ENCODE measurements around the gene ERBB4. TPM values are rescaled to one million over a fixed set of nuclear protein-coding genes. Genes with fewer than 3 reads are reported as not detected.

The ERBB4 gene
- total RNA-seq, 1 donor from 2014 or later: 8.3 TPM

- no peaks in the 10 kb centered on the region for H3K9me3 ChIP-seq (replicated peaks)
- H3K4me3 ChIP-seq: no peak overlapping the region
- H3K4me1 ChIP-seq: no peaks in the 10 kb centered on the region
- no peak for DNase-seq
- no peak overlapping the region for H3K27ac ChIP-seq (replicated peaks)
- TF ChIP-seq, protein P1, sequence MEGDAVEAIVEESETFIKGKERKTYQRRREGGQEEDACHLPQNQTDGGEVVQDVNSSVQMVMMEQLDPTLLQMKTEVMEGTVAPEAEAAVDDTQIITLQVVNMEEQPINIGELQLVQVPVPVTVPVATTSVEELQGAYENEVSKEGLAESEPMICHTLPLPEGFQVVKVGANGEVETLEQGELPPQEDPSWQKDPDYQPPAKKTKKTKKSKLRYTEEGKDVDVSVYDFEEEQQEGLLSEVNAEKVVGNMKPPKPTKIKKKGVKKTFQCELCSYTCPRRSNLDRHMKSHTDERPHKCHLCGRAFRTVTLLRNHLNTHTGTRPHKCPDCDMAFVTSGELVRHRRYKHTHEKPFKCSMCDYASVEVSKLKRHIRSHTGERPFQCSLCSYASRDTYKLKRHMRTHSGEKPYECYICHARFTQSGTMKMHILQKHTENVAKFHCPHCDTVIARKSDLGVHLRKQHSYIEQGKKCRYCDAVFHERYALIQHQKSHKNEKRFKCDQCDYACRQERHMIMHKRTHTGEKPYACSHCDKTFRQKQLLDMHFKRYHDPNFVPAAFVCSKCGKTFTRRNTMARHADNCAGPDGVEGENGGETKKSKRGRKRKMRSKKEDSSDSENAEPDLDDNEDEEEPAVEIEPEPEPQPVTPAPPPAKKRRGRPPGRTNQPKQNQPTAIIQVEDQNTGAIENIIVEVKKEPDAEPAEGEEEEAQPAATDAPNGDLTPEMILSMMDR (IDR thresholded peaks at IDR 0.05; ENCODE audit: borderline replicate concordance): no peak
- H3K36me3 ChIP-seq: no peaks in the 10 kb centered on the region
- no peaks in the 10 kb centered on the region for H3K27me3 ChIP-seq (ENCODE audit: low read depth)
- intact Hi-C loops (cut with micrococcal nuclease): no loop called here
These were observed 663.1 kb downstream of the ERBB4 start for GRCh38 chr2:211875488-211875887.

DNA sequence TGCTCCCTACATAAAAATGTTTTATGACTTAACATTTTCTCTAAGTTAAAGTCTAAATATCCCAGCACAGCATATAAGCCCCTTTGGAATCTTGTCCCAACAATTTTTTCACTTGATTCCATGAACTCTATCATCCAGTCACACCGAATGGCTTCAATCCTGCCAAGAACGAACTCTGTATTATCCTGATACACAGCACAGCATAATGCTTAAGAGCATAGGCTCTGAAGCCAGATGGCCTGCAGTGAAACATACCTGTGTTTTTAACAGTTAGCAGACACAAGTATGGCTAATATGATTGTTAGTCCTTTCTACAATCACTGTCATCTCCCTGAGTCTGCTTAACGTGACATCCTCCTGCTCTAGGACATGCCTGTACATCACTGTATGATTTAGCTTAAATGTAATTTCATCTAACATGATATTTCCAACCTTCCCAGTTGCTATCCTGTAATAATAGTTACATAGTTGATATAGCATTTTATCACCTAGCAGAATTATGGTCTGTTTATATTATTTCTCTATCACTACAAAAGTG is 669.5 kb downstream of the ERBB4 start:
- TF ChIP-seq, protein P1 (IDR thresholded peaks at IDR 0.05; ENCODE audit: borderline replicate concordance): no peak
- H3K4me1 ChIP-seq: no peaks in the 10 kb centered on the region
- DNase-seq: no peak
- no peaks in the 10 kb centered on the region for H3K36me3 ChIP-seq
- intact Hi-C loops (cut with micrococcal nuclease): no loop called here
- no peaks in the 10 kb centered on the region for H3K9me3 ChIP-seq (replicated peaks)
- no peaks in the 10 kb centered on the region for H3K27me3 ChIP-seq (ENCODE audit: low read depth)
- H3K4me3 ChIP-seq: no peak overlapping the region
- no peak overlapping the region for H3K27ac ChIP-seq (replicated peaks)

DNA sequence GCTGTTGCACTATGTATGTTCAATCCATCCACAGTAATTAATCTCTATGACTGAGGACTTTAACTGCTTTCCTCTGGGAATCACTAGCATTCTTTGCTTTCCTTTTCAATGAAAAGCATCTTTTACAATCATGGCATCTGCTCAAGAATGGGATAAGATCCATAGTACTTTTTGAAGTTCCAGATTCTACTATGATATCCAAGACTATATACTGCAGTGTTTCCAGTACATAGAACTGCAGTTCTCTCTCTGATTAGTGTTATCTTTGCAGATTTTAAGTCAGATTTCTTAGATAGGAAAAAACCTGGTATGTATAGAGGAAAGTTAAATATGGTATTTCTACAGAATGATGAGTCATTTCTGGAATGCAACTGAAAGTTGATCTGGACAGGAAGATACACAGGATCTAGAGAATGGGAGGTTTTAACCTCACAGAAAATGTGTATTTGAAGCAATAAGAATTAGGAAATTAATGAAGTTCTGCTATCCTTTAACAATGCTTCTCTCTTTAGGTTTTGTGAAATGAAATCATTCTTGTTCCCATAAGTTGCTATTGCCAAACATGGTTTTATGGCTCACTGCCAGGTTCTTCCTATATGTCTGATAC is 670.7 kb downstream of the ERBB4 start:
- H3K4me1 ChIP-seq: no peaks in the 10 kb centered on the region
- no peak overlapping the region for H3K27ac ChIP-seq (replicated peaks)
- H3K4me3 ChIP-seq: no peak overlapping the region
- DNase-seq: no peak
- H3K27me3 ChIP-seq (ENCODE audit: low read depth): no peaks in the 10 kb centered on the region
- peaks cover 2% of the 10 kb centered on the region for H3K9me3 ChIP-seq (replicated peaks)
- no peaks in the 10 kb centered on the region for H3K36me3 ChIP-seq
- intact Hi-C loops (cut with micrococcal nuclease): no loop called here
- TF ChIP-seq, protein P1 (IDR thresholded peaks at IDR 0.05; ENCODE audit: borderline replicate concordance): no peak

- TF ChIP-seq, protein P1 (IDR thresholded peaks at IDR 0.05; ENCODE audit: borderline replicate concordance): no peak
- Histone ChIP-seq H3K4me1 (no peaks in the 10 kb centered on the region), H3K27me3 (ENCODE audit: low read depth) (no peaks in the 10 kb centered on the region), H3K9me3 (replicated peaks) (peaks cover 4% of the 10 kb centered on the region), H3K27ac (replicated peaks) (no peak overlapping the region), H3K4me3 (no peak overlapping the region), H3K36me3 (no peaks in the 10 kb centered on the region)
- DNase-seq: no peak
- intact Hi-C loops (cut with micrococcal nuclease): no loop called here
These were observed 674.3 kb downstream of the ERBB4 start for GRCh38 chr2:211864328-211864727.

- intact Hi-C loops (cut with micrococcal nuclease): no loop called here
- H3K4me1 ChIP-seq: no peaks in the 10 kb centered on the region
- no peak overlapping the region for H3K27ac ChIP-seq (replicated peaks)
- no peak for DNase-seq
- TF ChIP-seq, protein P1 (IDR thresholded peaks at IDR 0.05; ENCODE audit: borderline replicate concordance): no peak
- H3K9me3 ChIP-seq (replicated peaks): peaks cover 4% of the 10 kb centered on the region
- no peaks in the 10 kb centered on the region for H3K36me3 ChIP-seq
- no peak overlapping the region for H3K4me3 ChIP-seq
- no peaks in the 10 kb centered on the region for H3K27me3 ChIP-seq (ENCODE audit: low read depth)
These were observed 678.4 kb downstream of the ERBB4 start for GRCh38 chr2:211860224-211860623.
